GM06990 (cell line): Measurements from ENCODE around the gene ABCA13.

Source experiments
- DNase-seq: peaks from one replicate; pipeline ENCODE4 v3.0.0-alpha.2; 2011; ENCODE audit not compliant: insufficient read length; ENCODE audit errors: extremely low read depth
- H3K27me3 ChIP-seq: replicated peaks from 2 replicates; pipeline ENCODE4 v1.6.0; 2011; ENCODE audit warnings: low read length; ENCODE audit not compliant: control insufficient read depth, insufficient read depth
- H3K36me3 ChIP-seq: 2 replicates; pipeline ENCODE4 v1.5.1; 2011; ENCODE audit warnings: low read length; ENCODE audit not compliant: control insufficient read depth, insufficient read depth
- H3K4me3 ChIP-seq: replicated peaks from 2 replicates; pipeline ENCODE4 v1.5.1; 2011; ENCODE audit warnings: low read depth, mild to moderate bottlenecking, control low read depth, low read length
- TF ChIP-seq, protein P1 (sequence below): IDR thresholded peaks from 2 replicates; pipeline ENCODE4 v1.5.1; 2011; ENCODE audit warnings: low read length, control low read depth, mild to moderate bottlenecking, inconsistent platforms; ENCODE audit not compliant: insufficient read depth, poor library complexity, severe bottlenecking

Gene ABCA13

DNA sequence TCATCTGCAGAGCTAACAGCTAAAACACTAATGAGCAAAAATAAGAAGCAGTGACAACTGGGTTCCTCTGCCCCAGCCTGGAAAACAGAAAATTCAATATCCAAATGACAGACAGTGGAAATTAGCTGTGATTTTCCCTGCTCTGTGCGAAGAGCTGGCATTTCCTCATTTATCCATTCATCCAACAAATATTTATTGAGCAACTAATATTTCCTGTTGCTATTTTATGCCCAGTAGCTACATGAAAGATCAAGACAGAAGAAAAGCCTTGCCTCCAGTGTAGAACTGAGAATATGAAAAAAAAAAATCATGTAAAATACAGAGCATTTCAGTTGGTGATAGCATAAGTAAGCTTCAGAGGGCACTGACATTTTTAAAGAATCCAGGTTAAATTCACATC lies 140.9 kb downstream of the ABCA13 start:
- TF ChIP-seq, protein P1, sequence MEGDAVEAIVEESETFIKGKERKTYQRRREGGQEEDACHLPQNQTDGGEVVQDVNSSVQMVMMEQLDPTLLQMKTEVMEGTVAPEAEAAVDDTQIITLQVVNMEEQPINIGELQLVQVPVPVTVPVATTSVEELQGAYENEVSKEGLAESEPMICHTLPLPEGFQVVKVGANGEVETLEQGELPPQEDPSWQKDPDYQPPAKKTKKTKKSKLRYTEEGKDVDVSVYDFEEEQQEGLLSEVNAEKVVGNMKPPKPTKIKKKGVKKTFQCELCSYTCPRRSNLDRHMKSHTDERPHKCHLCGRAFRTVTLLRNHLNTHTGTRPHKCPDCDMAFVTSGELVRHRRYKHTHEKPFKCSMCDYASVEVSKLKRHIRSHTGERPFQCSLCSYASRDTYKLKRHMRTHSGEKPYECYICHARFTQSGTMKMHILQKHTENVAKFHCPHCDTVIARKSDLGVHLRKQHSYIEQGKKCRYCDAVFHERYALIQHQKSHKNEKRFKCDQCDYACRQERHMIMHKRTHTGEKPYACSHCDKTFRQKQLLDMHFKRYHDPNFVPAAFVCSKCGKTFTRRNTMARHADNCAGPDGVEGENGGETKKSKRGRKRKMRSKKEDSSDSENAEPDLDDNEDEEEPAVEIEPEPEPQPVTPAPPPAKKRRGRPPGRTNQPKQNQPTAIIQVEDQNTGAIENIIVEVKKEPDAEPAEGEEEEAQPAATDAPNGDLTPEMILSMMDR, result no peak
- no peak for DNase-seq
- H3K4me3 ChIP-seq, result no peak overlapping the region
- H3K27me3 ChIP-seq, result no peaks in the 10 kb centered on the region
- no peaks in the 10 kb centered on the region for H3K36me3 ChIP-seq

DNA sequence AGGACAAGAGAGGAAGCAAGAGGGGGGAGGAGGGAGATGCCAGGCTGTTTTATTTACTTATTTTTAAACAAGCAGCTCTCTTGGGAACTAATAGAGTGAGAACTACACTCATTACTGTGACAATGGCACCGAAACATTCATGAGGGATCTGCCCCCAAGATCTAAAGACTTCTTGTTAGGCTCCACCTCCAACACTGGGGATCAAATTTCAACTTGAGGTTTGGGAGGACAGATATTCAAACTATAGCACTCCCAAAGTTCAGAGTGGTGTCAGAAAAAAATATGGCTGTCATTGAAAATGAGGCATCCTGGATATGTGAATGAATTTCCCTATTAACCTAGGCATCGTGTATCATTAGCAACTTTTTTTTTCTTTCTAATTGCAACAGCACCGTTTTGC lies 145.5 kb downstream of the ABCA13 start:
- DNase-seq, result no peak
- TF ChIP-seq, protein P1, result no peak

DNA sequence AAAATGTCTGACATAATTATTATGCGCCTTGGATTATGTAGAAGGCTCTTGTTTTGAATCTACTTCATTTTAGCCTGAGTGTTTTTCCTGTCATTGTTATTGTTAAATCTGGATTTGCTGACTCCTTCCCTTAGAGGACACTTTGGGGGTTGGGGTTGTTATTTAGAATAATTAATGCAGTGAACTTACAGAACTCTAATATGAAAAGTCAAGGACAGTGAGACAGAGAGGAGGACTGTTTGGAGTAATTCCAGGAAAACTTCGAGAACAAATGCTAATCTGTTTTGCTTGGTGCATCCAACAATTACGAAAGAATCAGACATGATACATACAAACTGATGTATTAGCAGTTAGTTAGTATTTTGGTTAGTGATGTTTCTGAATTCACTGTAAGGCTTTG lies 146.1 kb downstream of the ABCA13 start:
- DNase-seq, result no peak
- TF ChIP-seq, protein P1, result no peak
- Histone ChIP-seq H3K4me3 (no peak overlapping the region), H3K27me3 (no peaks in the 10 kb centered on the region), H3K36me3 (no peaks in the 10 kb centered on the region)

More for the DNA sequence above, 145.5 kb downstream of the ABCA13 start:
- no peak overlapping the region for H3K4me3 ChIP-seq
- no peaks in the 10 kb centered on the region for H3K27me3 ChIP-seq
- no peaks in the 10 kb centered on the region for H3K36me3 ChIP-seq

DNA sequence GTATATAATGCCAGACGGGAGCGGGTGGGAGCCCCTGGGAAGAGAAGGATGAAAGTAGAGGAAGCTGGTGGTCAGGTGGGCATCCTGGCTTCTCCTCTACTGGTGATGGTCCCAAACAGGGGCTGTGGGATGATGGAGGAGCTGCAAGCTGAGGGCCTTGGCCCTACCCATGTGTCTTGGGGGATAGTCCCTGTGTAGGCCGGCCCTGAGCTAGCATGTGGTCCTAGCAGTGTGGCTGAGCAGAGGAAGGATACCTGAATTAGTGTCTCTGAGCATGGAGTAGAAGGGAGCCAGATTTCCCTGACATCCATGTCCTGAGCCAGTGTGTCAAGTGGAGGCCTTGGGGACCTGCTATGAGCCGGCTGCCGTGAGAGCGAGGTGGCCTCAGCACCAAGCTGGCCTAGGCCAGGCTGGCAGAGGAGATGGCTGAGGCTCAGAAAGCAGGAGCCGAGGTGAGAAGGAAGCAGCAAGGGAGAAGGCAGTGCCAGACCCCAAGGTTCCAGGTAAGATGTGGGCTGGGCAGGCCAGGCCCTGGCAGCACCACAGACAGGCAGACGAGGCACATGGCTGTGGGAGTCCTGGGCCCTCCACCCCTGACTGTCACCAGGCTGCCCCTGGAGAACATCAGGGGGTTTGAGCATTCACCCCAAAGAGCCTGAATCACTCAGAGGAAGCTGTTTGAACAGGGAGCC lies 150.2 kb downstream of the ABCA13 start:
- TF ChIP-seq, protein P1, result no peak
- H3K4me3 ChIP-seq, result no peak overlapping the region
- no peaks in the 10 kb centered on the region; the same call in 1 of the 2 replicates for H3K27me3 ChIP-seq
- DNase-seq, result no peak
- no peaks in the 10 kb centered on the region for H3K36me3 ChIP-seq

DNA sequence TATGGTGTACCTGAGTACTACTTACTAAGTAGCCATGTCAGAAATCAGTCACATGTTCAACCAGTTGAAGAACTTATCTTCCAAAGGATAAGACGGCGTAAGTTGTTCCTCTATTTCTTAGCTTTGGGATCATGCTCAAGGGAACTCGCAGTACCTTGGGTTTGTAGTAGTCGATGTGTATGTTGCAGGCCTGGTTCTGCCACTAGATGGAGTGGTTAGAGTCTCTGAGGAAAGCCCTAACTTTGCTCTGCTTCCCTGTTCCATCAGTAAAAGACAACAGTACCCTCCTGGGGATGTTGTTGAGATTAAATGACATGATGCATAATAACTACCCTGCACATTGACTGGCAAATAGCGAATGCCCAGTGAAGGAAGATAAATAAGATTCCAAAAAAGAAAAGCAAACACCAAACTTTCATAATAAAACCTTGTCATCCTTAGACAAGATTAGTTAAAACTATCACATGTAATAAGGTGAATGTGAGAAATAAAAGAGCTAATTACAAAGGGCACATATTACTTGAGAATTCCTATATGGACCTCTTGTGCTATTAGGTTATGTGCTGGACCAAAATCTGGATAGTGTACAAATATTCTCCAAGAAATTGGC lies 165.9 kb downstream of the ABCA13 start:
- TF ChIP-seq, protein P1, result peak; percentile 72
- H3K4me3 ChIP-seq, result no peak overlapping the region
- no peak for DNase-seq
- H3K36me3 ChIP-seq, result no peaks in the 10 kb centered on the region
- no peaks in the 10 kb centered on the region; the same call in 1 of the 2 replicates for H3K27me3 ChIP-seq
